Measurements from ENCODE around the gene DPYD.

DNA sequence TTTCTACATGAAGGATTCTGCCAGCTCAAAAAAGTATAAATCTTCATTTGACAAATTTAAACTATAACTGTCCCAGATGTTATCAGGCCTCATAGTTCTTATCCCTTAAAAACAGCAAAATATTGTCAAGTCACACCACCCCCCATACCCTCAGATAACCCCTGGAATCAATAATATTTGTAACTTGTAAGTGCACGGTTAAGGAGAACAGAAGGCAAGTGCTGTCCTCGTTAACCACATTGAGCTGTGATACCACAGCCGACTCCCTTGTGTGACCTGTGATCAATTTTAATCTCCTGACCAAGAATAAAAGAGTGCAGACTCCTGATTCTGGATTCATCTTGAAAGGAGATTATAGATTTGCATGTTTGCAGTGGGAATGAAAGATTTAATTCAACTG, 310.7 kb downstream of the DPYD start:
- TF ChIP-seq, protein P1, sequence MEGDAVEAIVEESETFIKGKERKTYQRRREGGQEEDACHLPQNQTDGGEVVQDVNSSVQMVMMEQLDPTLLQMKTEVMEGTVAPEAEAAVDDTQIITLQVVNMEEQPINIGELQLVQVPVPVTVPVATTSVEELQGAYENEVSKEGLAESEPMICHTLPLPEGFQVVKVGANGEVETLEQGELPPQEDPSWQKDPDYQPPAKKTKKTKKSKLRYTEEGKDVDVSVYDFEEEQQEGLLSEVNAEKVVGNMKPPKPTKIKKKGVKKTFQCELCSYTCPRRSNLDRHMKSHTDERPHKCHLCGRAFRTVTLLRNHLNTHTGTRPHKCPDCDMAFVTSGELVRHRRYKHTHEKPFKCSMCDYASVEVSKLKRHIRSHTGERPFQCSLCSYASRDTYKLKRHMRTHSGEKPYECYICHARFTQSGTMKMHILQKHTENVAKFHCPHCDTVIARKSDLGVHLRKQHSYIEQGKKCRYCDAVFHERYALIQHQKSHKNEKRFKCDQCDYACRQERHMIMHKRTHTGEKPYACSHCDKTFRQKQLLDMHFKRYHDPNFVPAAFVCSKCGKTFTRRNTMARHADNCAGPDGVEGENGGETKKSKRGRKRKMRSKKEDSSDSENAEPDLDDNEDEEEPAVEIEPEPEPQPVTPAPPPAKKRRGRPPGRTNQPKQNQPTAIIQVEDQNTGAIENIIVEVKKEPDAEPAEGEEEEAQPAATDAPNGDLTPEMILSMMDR (IDR thresholded peaks at IDR 0.05): no peak
- TF ChIP-seq POLR2A (IDR thresholded peaks at IDR 0.05): no peak
